GM12878 (cell line): Measurements from ENCODE around the gene SELP. TPM values are rescaled to one million over a fixed set of nuclear protein-coding genes. Genes with fewer than 3 reads are reported as not detected.
"Not testable (repeated sequence)": the region's sequence is repeated elsewhere in the genome, so short reads cannot be mapped to it uniquely, and the experiment has no call there.

Source experiments
- ATAC-seq: fragments of 200-7000 bp; cut with Tn5 transposase; 3 replicates; pipeline ENCODE4 v1.9.1; 2020; ENCODE audit warnings: mild to moderate bottlenecking, moderate library complexity
- BruUV-seq: library from RNA; stranded (reverse); fragments of 400-500 nt; replicated peaks from 2 replicates; lab custom pipeline; 2021; lab: Mats Ljungman, UMichigan
- CTCF ChIA-PET: fragments of 300-600 bp; sonication (Branson Sonifier 250); formaldehyde crosslinking; extraction: SDS; loops from one replicate; lab custom pipeline; 2021; ENCODE audit warnings: inconsistent platforms; lab: Yijun Ruan, JAX
- POLR2A ChIA-PET: fragments of 350-600 bp; formaldehyde crosslinking; extraction: SDS; loops from one replicate; lab custom pipeline; 2021; ENCODE audit warnings: inconsistent platforms; lab: Charles Lee
- RAD21 ChIA-PET: fragments of 300-600 bp; sonication (Branson Sonifier 250); formaldehyde crosslinking; loops from one replicate; lab custom pipeline; 2023; ENCODE audit warnings: antibody characterized with exemption; ENCODE audit not compliant: unreplicated experiment; lab: Charles Lee
- SMC1A ChIA-PET: fragments of 300-600 bp; sonication (Branson Sonifier 250); formaldehyde crosslinking; loops from one replicate; lab custom pipeline; 2023; ENCODE audit not compliant: unreplicated experiment, uncharacterized antibody; lab: Charles Lee
- DNase-seq: peaks from one replicate; pipeline ENCODE4 v3.0.0-alpha.2; 2011; ENCODE audit warnings: low read depth, low spot score
- FAIRE-seq: peaks from 3 replicates; lab custom pipeline; 2011; peaks lifted over from hg19 to GRCh38; lab: Jason Lieb, UNC
- H2AFZ ChIP-seq: 2 replicates; pipeline ENCODE4 v1.6.0; 2011; ENCODE audit warnings: low read depth, low read length, control low read depth; ENCODE audit not compliant: control insufficient read depth
- H3K27ac ChIP-seq: 2 replicates; pipeline ENCODE4 v1.5.1; 2011; ENCODE audit warnings: control low read depth; ENCODE audit not compliant: control insufficient read depth, insufficient read depth
- H3K27me3 ChIP-seq, 2 experiments: replicated peaks in 1 of 2; 2 replicates each; pipeline versions ENCODE4 v1.6.0 to v1.6.1; 2011; ENCODE audit warnings: low read length in 1 of 2; ENCODE audit not compliant: control insufficient read depth in 2 of 2, insufficient read depth in 2 of 2
- H3K36me3 ChIP-seq, 2 experiments: 2 replicates each; pipeline ENCODE4 v1.5.1; 2011; ENCODE audit warnings: low read length in 1 of 2; ENCODE audit not compliant: control insufficient read depth in 2 of 2, insufficient read depth in 2 of 2
- H3K4me1 ChIP-seq: 2 replicates; pipeline ENCODE4 v1.6.1; 2011; ENCODE audit warnings: mild to moderate bottlenecking, low read length, moderate library complexity, mixed read lengths; ENCODE audit not compliant: control insufficient read depth, insufficient read depth
- H3K4me2 ChIP-seq: 2 replicates; pipeline ENCODE4 v1.6.0; 2011; ENCODE audit warnings: control low read depth; ENCODE audit not compliant: control insufficient read depth, insufficient read depth
- H3K4me3 ChIP-seq: fragments of 200-600 bp; sonication (generic); 2 replicates; pipeline ENCODE4 v1.5.1; 2016
- H3K79me2 ChIP-seq: 2 replicates; pipeline ENCODE4 v1.6.0; 2011; ENCODE audit warnings: low read length; ENCODE audit not compliant: control insufficient read depth, insufficient read depth
- H3K9ac ChIP-seq: 2 replicates; pipeline ENCODE4 v1.8.0; 2011; ENCODE audit warnings: low read length, control low read depth, mixed read lengths; ENCODE audit not compliant: control insufficient read depth, insufficient read depth
- H3K9me3 ChIP-seq: replicated peaks from 3 replicates; pipeline ENCODE4 v1.5.1; 2011; ENCODE audit warnings: mild to moderate bottlenecking, low read length; ENCODE audit not compliant: control insufficient read depth, insufficient read depth
- H4K20me1 ChIP-seq: 2 replicates; pipeline ENCODE4 v1.6.0; 2011; ENCODE audit not compliant: control insufficient read depth, insufficient read depth
- GABPA ChIP-seq: IDR thresholded peaks from 2 replicates; pipeline ENCODE4 v1.6.1; 2014; ENCODE audit warnings: antibody characterized with exemption, low read depth, mild to moderate bottlenecking, inconsistent platforms
- NBN ChIP-seq: fragments of 450-650 bp; IDR thresholded peaks from 2 replicates; pipeline ENCODE4 v1.6.1; 2016
- WGBS: methylation state at CpG from one replicate; pipeline ENCODE4 v1.1.6; 2016; ENCODE audit warnings: low lambda C conversion rate; ENCODE audit not compliant: insufficient replicate concordance, insufficient coverage; ENCODE audit errors: missing lambda C conversion rate; 5-methylcytosine and 5-hydroxymethylcytosine counted together
- in situ Hi-C: fragments of 300-500 bp; cut with MboI; formaldehyde crosslinking; loops from 9 replicates; pipeline ENCODE4 v1.14.3; 2018; ENCODE audit warnings: mixed read lengths
- intact Hi-C: fragments of 100-400 bp; cut with micrococcal nuclease; formaldehyde crosslinking; loops from one replicate; pipeline ENCODE4 v1.14.2; 2022; ENCODE audit not compliant: unreplicated experiment
- polyA plus RNA-seq, 11 experiments: library from polyadenylated mRNA; depleted of rRNA in 4 of 11; unstranded in 6 of 11; stranded (reverse) in 5 of 11; fragments of >200 nt; fragmentation: Nextera tagmentation in 4 of 11; fragmentation: Illumina TruSeq in 1 of 11; extraction: Ambion mirVana in 4 of 11; extraction: Trizol in 1 of 11; gene quantifications; 1 replicate in 1 of 11; 2 replicates in 10 of 11; pipeline versions ENCODE4 v1.2.1 to v1.2.3, GENCODE V29; 2011 to 2016; ENCODE audit warnings: inconsistent platforms in 2 of 11, missing spikeins in 2 of 11, low read depth in 1 of 11
- total RNA-seq, 4 experiments: library from RNA; depleted of rRNA in 3 of 4; stranded (reverse); fragments of >200 nt in 3 of 4; fragmentation: Illumina TruSeq in 1 of 4; extraction: Trizol in 1 of 4; gene quantifications; 2 replicates each; pipeline versions ENCODE4 v1.2.1 to v1.2.3, GENCODE V29; 2013 to 2021

The SELP gene
- total and polyA plus RNA-seq, 10 of the 15 experiments (the other 5 are each of a cell fraction or from before 2014, with no cell fraction given), result 0.04 to 0.23 (median 0.06) TPM; not detected in 7

GRCh38 chr1:169667227-169667639 is 37.3 kb upstream of the SELP start:
- POLR2A ChIA-PET, FAIRE-seq, H3K4me3 ChIP-seq, H3K36me3 ChIP-seq, H3K4me1 ChIP-seq, RAD21 ChIA-PET, intact Hi-C loops, H3K9ac ChIP-seq, BruUV-seq, H3K79me2 ChIP-seq, H4K20me1 ChIP-seq, in situ Hi-C loops, DNase-seq, H3K9me3 ChIP-seq, H3K27me3 ChIP-seq: not testable (repeated sequence)
- Histone ChIP-seq H3K4me2 (peak overlapping the region; percentile 33), H2AFZ (peak overlapping the region; percentile 85), H3K27ac (peak overlapping the region; percentile 11; the same call in 1 of the 2 replicates)
- TF ChIP-seq NBN, result peak; percentile 56; the same call in 1 of the 2 replicates
- 0 out of 2 replicates have a peak, but pooled peaks have one; percentile 19 for TF ChIP-seq GABPA
- ChIA-PET CTCF (interaction anchor here (0.8 kb wide), 1 partner anchor 66 kb away, joined by 4 read pairs; no protein-coding TSS in a partner anchor), SMC1A (interaction anchor here (1.0 kb wide), 1 partner anchor 26 kb away, joined by 4 read pairs; no protein-coding TSS in a partner anchor)
- 5% methylated on average over 2 of the region's 2 CpGs for WGBS
- peak; percentile 67 for ATAC-seq

- CTCF ChIA-PET, DNase-seq, BruUV-seq, H4K20me1 ChIP-seq, H3K79me2 ChIP-seq, H3K4me3 ChIP-seq, RAD21 ChIA-PET, SMC1A ChIA-PET, in situ Hi-C loops, ATAC-seq, H3K27me3 ChIP-seq, FAIRE-seq, H3K27ac ChIP-seq, POLR2A ChIA-PET, H2AFZ ChIP-seq, H3K4me1 ChIP-seq, H3K4me2 ChIP-seq, intact Hi-C loops, H3K9me3 ChIP-seq, H3K36me3 ChIP-seq, H3K9ac ChIP-seq: not testable (repeated sequence)
- 71% methylated on average over 8 of the region's 8 CpGs for WGBS
Observed at GRCh38 chr1:169662680-169663079, 32.8 kb upstream of the SELP start.

GRCh38 chr1:169661066-169661465 is 31.1 kb upstream of the SELP start:
- intact Hi-C loops, H3K36me3 ChIP-seq, ATAC-seq, FAIRE-seq, H3K9me3 ChIP-seq, H4K20me1 ChIP-seq, H3K79me2 ChIP-seq, H3K4me3 ChIP-seq, POLR2A ChIA-PET, DNase-seq, H3K27ac ChIP-seq, BruUV-seq, H3K4me2 ChIP-seq, H3K9ac ChIP-seq, in situ Hi-C loops, RAD21 ChIA-PET, H3K27me3 ChIP-seq, H2AFZ ChIP-seq, H3K4me1 ChIP-seq: not testable (repeated sequence)
- ChIA-PET SMC1A (interaction anchor here (0.6 kb wide), 1 partner anchor 313 kb away, joined by 3 read pairs; no protein-coding TSS in a partner anchor), CTCF (interaction anchor here (1.1 kb wide), 1 partner anchor 18 kb away, joined by 3 read pairs; no protein-coding TSS in a partner anchor)
- 88% methylated on average over 15 of the region's 16 CpGs for WGBS

- H3K27ac ChIP-seq, H4K20me1 ChIP-seq, H3K9me3 ChIP-seq, H2AFZ ChIP-seq, DNase-seq, FAIRE-seq, RAD21 ChIA-PET, H3K9ac ChIP-seq, H3K79me2 ChIP-seq, BruUV-seq, in situ Hi-C loops, H3K27me3 ChIP-seq, ATAC-seq, H3K36me3 ChIP-seq, H3K4me1 ChIP-seq, POLR2A ChIA-PET, intact Hi-C loops, H3K4me2 ChIP-seq, H3K4me3 ChIP-seq: not testable (repeated sequence)
- SMC1A ChIA-PET, result interaction anchor here (0.6 to 1.7 kb wide), 3 partner anchors 17 to 38 kb away, joined by 3 to 5 read pairs (median 4); no protein-coding TSS in a partner anchor
- CTCF ChIA-PET, result interaction anchor here (0.9 to 1.8 kb wide), 2 partner anchors 51 to 57 kb away, joined by 4 to 6 read pairs; no protein-coding TSS in a partner anchor
Observed at GRCh38 chr1:169658777-169659176, 28.9 kb upstream of the SELP start.
